BJ (cell line): ENCODE data around the gene OR1C1. TPM values are rescaled to one million over a fixed set of nuclear protein-coding genes. Genes with fewer than 3 reads are reported as not detected.
"Not testable (repeated sequence)": the region's sequence is repeated elsewhere in the genome, so short reads cannot be mapped to it uniquely, and the experiment has no call there.

ENCODE experiments used
- CTCF ChIA-PET: fragments of 350-600 bp; formaldehyde crosslinking; extraction: SDS; loops from one replicate; lab custom pipeline; 2021; ENCODE audit warnings: antibody characterized with exemption, inconsistent platforms; lab: Yijun Ruan, JAX
- POLR2A ChIA-PET: fragments of 300-600 bp; sonication (Branson Sonifier 250); formaldehyde crosslinking; extraction: SDS; loops from one replicate; lab custom pipeline; 2021; ENCODE audit warnings: antibody characterized with exemption; lab: Charles Lee
- DNase-seq: peaks from one replicate; pipeline ENCODE4 v3.0.0-alpha.2; 2011; ENCODE audit warnings: low read depth
- H3K27me3 ChIP-seq: 2 replicates; pipeline ENCODE4 v1.6.0; 2011; ENCODE audit warnings: low read length; ENCODE audit not compliant: control insufficient read depth, insufficient read depth
- H3K36me3 ChIP-seq: 2 replicates; pipeline ENCODE4 v1.5.1; 2011; ENCODE audit warnings: low read length; ENCODE audit not compliant: control insufficient read depth, insufficient read depth
- H3K4me3 ChIP-seq: 2 replicates; pipeline ENCODE4 v1.5.1; 2011; ENCODE audit warnings: low read depth, mild to moderate bottlenecking, control low read depth, low read length
- CTCF ChIP-seq: IDR thresholded peaks from 2 replicates; pipeline ENCODE4 v1.5.1; 2011; ENCODE audit warnings: low read depth, mild to moderate bottlenecking, control low read depth, inconsistent platforms, low read length, moderate library complexity; ENCODE audit not compliant: insufficient read depth
- polyA minus RNA-seq: library from RNA; depleted of rRNA, polyadenylated mRNA; stranded (reverse); fragments of >200 nt; gene quantifications from 2 replicates; pipeline ENCODE4 v1.2.3, GENCODE V29; 2011; rRNA and poly(A)+ RNA removed
- polyA plus RNA-seq: library from polyadenylated mRNA; depleted of rRNA; stranded (reverse); fragments of >200 nt; gene quantifications from 2 replicates; pipeline ENCODE4 v1.2.3, GENCODE V29; 2011; rRNA removed

OR1C1 gene, protein sequence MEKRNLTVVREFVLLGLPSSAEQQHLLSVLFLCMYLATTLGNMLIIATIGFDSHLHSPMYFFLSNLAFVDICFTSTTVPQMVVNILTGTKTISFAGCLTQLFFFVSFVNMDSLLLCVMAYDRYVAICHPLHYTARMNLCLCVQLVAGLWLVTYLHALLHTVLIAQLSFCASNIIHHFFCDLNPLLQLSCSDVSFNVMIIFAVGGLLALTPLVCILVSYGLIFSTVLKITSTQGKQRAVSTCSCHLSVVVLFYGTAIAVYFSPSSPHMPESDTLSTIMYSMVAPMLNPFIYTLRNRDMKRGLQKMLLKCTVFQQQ
- polyA plus RNA-seq: not detected in 2 replicates
- polyA minus RNA-seq: not detected in 2 replicates

DNA sequence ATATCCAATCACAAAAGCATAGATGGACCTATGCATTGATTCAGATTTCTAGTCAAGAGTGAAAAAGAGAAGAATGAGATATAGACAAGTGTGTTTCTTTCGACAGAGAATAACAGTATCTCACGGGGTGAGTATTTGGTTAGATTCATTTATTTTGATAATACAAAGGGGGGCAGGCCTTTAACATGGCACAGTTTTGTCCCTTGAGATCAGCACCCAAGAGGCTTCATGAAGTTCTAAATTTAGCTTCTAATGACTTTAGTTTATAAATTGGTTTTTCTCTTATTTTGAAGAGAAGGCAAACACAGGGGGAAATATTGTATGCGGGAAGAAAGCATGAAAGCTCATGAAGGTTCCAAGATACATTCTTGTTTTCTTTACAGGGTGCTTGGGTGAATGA is at the start of gene OR1C1:
TSS of gene OR1C1 (minus strand) at position 101 of the 400 bp plus-strand sequence. CDS start 2,150 bp downstream, outside the sequence.
- TF ChIP-seq CTCF: no peak
- Histone ChIP-seq H3K36me3 (no peaks in the 10 kb centered on the region), H3K27me3 (no peaks in the 10 kb centered on the region), H3K4me3 (no peak within 1 kb of the TSS)
- CTCF ChIA-PET: no interaction called here
- no peak for DNase-seq
- POLR2A ChIA-PET: no interaction called here

GRCh38 chr1:247797518-247797917 is 37.2 kb upstream of the OR1C1 start:
- Histone ChIP-seq H3K4me3 (no peak overlapping the region), H3K27me3 (no peaks in the 10 kb centered on the region), H3K36me3 (no peaks in the 10 kb centered on the region)
- TF ChIP-seq CTCF: no peak
- ChIA-PET CTCF (no interaction called here), POLR2A (no interaction called here)
- no peak for DNase-seq

DNA sequence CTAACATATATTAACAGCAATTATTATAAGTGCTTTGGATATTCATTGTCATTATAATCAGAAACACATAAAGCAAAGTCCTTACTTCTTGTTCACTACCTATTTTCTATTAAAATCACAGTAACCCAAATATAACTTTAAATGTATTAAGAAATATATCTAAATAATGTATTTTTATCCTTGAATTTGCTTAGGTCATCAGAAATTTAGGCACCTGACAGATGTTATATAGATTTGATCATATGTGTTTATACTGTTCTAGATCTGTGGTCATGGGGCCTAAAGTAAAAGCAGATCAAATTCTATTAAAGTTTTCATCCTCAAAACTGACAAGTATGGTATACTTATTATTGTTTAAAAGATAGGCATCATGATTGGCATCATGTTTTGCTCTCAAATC is 9.2 kb upstream of the OR1C1 start:
- no peak for DNase-seq
- H3K36me3 ChIP-seq: no peaks in the 10 kb centered on the region
- H3K27me3 ChIP-seq: no peaks in the 10 kb centered on the region
- ChIA-PET POLR2A (no interaction called here), CTCF (no interaction called here)
- TF ChIP-seq CTCF: no peak
- H3K4me3 ChIP-seq: no peak overlapping the region

DNA sequence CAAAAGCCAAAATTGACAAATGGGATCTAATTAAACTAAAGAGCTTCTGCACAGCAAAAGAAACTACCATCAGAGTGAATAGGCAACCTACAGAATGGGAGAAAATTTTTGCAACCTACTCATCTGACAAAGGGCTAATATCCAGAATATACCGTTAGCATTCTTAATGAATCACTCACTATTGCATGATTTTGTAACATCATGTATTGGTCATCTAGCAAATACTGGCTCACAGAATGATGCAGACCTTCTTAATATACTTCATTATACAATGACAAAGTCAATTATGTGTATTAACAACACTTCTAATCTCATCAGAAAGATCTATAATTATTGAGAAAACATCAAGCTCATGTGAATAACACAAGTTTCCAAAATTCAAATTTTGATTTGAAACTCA is 6.0 kb downstream of the OR1C1 start:
- POLR2A ChIA-PET, DNase-seq, H3K4me3 ChIP-seq, H3K36me3 ChIP-seq, CTCF ChIA-PET, H3K27me3 ChIP-seq: not testable (repeated sequence)

GRCh38 chr1:247749870-247750269 is 10.5 kb downstream of the OR1C1 start:
- CTCF ChIA-PET: no interaction called here
- no peaks in the 10 kb centered on the region for H3K36me3 ChIP-seq
- no peak for DNase-seq
- no peak for TF ChIP-seq CTCF
- POLR2A ChIA-PET: no interaction called here
- no peaks in the 10 kb centered on the region for H3K27me3 ChIP-seq
- H3K4me3 ChIP-seq: no peak overlapping the region

GRCh38 chr1:247748041-247748440 is 12.3 kb downstream of the OR1C1 start, which contains the start of gene OR14A2:
TSS of gene OR14A2 (minus strand) at chr1:247748141.
- CTCF ChIA-PET: no interaction called here
- DNase-seq: no peak
- H3K27me3 ChIP-seq: no peaks in the 10 kb centered on the region
- no peak within 1 kb of the TSS for H3K4me3 ChIP-seq
- no peaks in the 10 kb centered on the region for H3K36me3 ChIP-seq
- POLR2A ChIA-PET: no interaction called here
- no peak for TF ChIP-seq CTCF
